Mucosa of stomach (tissue), 1 donor: ENCODE results near the gene ASB1.
A peak's percentile ranks its signal among the peaks of the same experiment; 100 is the strongest.

Experiments used
- H3K27me3 ChIP-seq: one replicate; pipeline ENCODE4 v1.7.0; 2013; ENCODE audit warnings: mild to moderate bottlenecking, low read length; ENCODE audit not compliant: control insufficient read depth, insufficient read depth
- H3K36me3 ChIP-seq: one replicate; pipeline ENCODE4 v1.7.0; 2013; ENCODE audit warnings: low read length; ENCODE audit not compliant: control insufficient read depth, insufficient read depth
- H3K4me1 ChIP-seq: one replicate; pipeline ENCODE4 v1.7.0; 2013; ENCODE audit warnings: mild to moderate bottlenecking, low read length; ENCODE audit not compliant: control insufficient read depth, insufficient read depth
- H3K4me3 ChIP-seq: one replicate; pipeline ENCODE4 v1.7.0; 2013; ENCODE audit warnings: low read length
- H3K9ac ChIP-seq: one replicate; pipeline ENCODE4 v1.7.0; 2013; ENCODE audit warnings: mild to moderate bottlenecking, low read length, moderate library complexity
- H3K9me3 ChIP-seq: one replicate; pipeline ENCODE4 v1.7.0; 2013; ENCODE audit warnings: mild to moderate bottlenecking, low read length, moderate library complexity; ENCODE audit not compliant: control insufficient read depth
- donor health status: Pancreatic carcinoma.

Gene ASB1

GRCh38 chr2:238420878-238421694 lies 5.6 kb upstream of the ASB1 start:
- Histone ChIP-seq H3K36me3 (no peaks in the 10 kb centered on the region), H3K9ac (no peak overlapping the region), H3K27me3 (no peaks in the 10 kb centered on the region), H3K9me3 (no peaks in the 10 kb centered on the region), H3K4me3 (no peak overlapping the region), H3K4me1 (peaks cover 32% of the 10 kb centered on the region)

GRCh38 chr2:238421695-238422035 lies 5.1 kb upstream of the ASB1 start:
- peaks cover 32% of the 10 kb centered on the region for H3K4me1 ChIP-seq

GRCh38 chr2:238422285-238422684 lies 4.4 kb upstream of the ASB1 start:
- no peak overlapping the region for H3K9ac ChIP-seq
- H3K27me3 ChIP-seq: no peaks in the 10 kb centered on the region
- no peaks in the 10 kb centered on the region for H3K9me3 ChIP-seq
- H3K4me3 ChIP-seq: no peak overlapping the region
- no peaks in the 10 kb centered on the region for H3K36me3 ChIP-seq
- H3K4me1 ChIP-seq: peaks cover 27% of the 10 kb centered on the region

More at GRCh38 chr2:238421695-238422035, 5.1 kb upstream of the ASB1 start:
- Histone ChIP-seq H3K36me3 (no peaks in the 10 kb centered on the region), H3K9ac (no peak overlapping the region), H3K27me3 (no peaks in the 10 kb centered on the region), H3K9me3 (no peaks in the 10 kb centered on the region), H3K4me3 (no peak overlapping the region)

- Histone ChIP-seq H3K9ac (no peak overlapping the region), H3K27me3 (no peaks in the 10 kb centered on the region), H3K4me3 (no peak overlapping the region), H3K9me3 (no peaks in the 10 kb centered on the region), H3K4me1 (peaks cover 26% of the 10 kb centered on the region), H3K36me3 (no peaks in the 10 kb centered on the region)
These were observed 3.8 kb upstream of the ASB1 start for GRCh38 chr2:238422940-238423339.

GRCh38 chr2:238423561-238424312 lies 3.0 kb upstream of the ASB1 start:
- Histone ChIP-seq H3K36me3 (no peaks in the 10 kb centered on the region), H3K9ac (no peak overlapping the region), H3K9me3 (no peaks in the 10 kb centered on the region), H3K4me3 (no peak overlapping the region), H3K4me1 (peaks cover 20% of the 10 kb centered on the region), H3K27me3 (no peaks in the 10 kb centered on the region)

GRCh38 chr2:238424313-238424700 lies 2.4 kb upstream of the ASB1 start:
- no peak overlapping the region for H3K4me3 ChIP-seq
- H3K9ac ChIP-seq: no peak overlapping the region
- no peaks in the 10 kb centered on the region for H3K9me3 ChIP-seq
- H3K27me3 ChIP-seq: no peaks in the 10 kb centered on the region
- H3K36me3 ChIP-seq: no peaks in the 10 kb centered on the region
- peaks cover 20% of the 10 kb centered on the region for H3K4me1 ChIP-seq

- H3K4me1 ChIP-seq: peaks cover 20% of the 10 kb centered on the region
- no peak overlapping the region for H3K9ac ChIP-seq
- no peaks in the 10 kb centered on the region for H3K9me3 ChIP-seq
- H3K4me3 ChIP-seq: no peak overlapping the region
- H3K27me3 ChIP-seq: no peaks in the 10 kb centered on the region
- H3K36me3 ChIP-seq: no peaks in the 10 kb centered on the region
These were observed 1.2 kb upstream of the ASB1 start for GRCh38 chr2:238425505-238425978.

- Histone ChIP-seq H3K4me1 (peaks cover 14% of the 10 kb centered on the region), H3K4me3 (peak overlapping the region; percentile 78), H3K9me3 (no peaks in the 10 kb centered on the region), H3K27me3 (no peaks in the 10 kb centered on the region), H3K9ac (peak overlapping the region; percentile 79), H3K36me3 (no peaks in the 10 kb centered on the region)
These were observed 654 bp upstream of the ASB1 start for GRCh38 chr2:238425979-238426567.

GRCh38 chr2:238427435-238428162 lies 872 bp downstream of the ASB1 start:
- H3K9me3 ChIP-seq: no peaks in the 10 kb centered on the region
- H3K36me3 ChIP-seq: no peaks in the 10 kb centered on the region
- H3K4me3 ChIP-seq: peak overlapping the region; percentile 78
- H3K27me3 ChIP-seq: no peaks in the 10 kb centered on the region
- peak overlapping the region; percentile 79 for H3K9ac ChIP-seq
- peaks cover 9% of the 10 kb centered on the region for H3K4me1 ChIP-seq

GRCh38 chr2:238428866-238429265 lies 2.1 kb downstream of the ASB1 start:
- Histone ChIP-seq H3K36me3 (peaks cover 5% of the 10 kb centered on the region), H3K9me3 (no peaks in the 10 kb centered on the region), H3K4me3 (no peak overlapping the region)

GRCh38 chr2:238430781-238431180 lies 4.1 kb downstream of the ASB1 start:
- H3K9me3 ChIP-seq: no peaks in the 10 kb centered on the region
- H3K4me3 ChIP-seq: no peak overlapping the region
- H3K9ac ChIP-seq: no peak overlapping the region
- H3K4me1 ChIP-seq: peaks cover 6% of the 10 kb centered on the region
- H3K27me3 ChIP-seq: no peaks in the 10 kb centered on the region
- H3K36me3 ChIP-seq: peaks cover 11% of the 10 kb centered on the region

More at GRCh38 chr2:238428866-238429265, 2.1 kb downstream of the ASB1 start:
- peaks cover 9% of the 10 kb centered on the region for H3K4me1 ChIP-seq
- H3K27me3 ChIP-seq: no peaks in the 10 kb centered on the region
- no peak overlapping the region for H3K9ac ChIP-seq
